Measurements from ENCODE around the gene EMX2. TPM values are rescaled to one million over a fixed set of nuclear protein-coding genes. Genes with fewer than 3 reads are reported as not detected.

Gene EMX2
- polyA plus RNA-seq, 4 donors = 0.01 to 0.45 (median 0.04) TPM; not detected in 1

DNA sequence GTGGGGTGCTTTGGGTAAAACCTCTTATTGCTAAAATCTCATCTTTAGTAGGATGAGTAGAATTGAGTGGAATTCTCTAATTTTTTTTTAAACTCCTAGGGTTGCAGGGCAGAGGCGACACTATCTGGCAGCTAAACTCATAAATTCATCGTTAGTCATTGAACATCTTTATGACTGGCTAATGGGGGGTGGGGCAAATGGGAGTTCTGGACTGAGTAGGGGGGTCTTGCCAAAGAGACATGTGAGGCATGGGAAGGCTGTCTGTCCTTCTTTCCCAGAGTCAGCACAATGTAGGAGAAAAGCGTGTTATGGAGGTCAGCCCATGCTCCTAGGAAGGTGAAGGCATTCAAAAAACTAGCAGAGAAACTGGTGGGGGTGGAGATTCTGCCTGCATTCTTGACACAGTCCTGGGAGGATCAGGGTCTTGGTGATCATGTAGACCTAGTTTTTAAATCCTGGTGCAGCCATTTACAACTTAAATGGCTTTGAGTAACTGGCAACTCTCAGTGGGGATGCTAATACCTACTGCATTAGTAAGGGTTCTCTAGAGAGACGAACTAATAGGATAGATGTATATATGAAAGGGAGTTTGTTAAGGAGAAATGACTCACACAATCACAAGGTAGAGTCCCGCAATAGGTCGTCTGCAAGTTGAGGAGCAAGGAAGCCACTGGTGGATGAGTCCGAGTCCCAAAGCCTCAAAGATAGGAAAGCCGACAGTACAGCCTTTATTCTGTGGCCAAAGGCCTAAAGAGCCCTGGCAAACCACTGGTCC is 47.7 kb downstream of the EMX2 start:
- 74 to 75% (median 75%) methylated on average over 8 of the region's 8 CpGs for WGBS, 3 donors
- H3K9me3 ChIP-seq (ENCODE audit: control insufficient read depth in 2 of 2, insufficient read depth in 1 of 2, low read depth in 1 of 2, low read length in 1 of 2) = no peaks in the 10 kb centered on the region
- no peaks in the 10 kb centered on the region for H3K4me1 ChIP-seq (ENCODE audit: control insufficient read depth in 3 of 3, insufficient read depth in 2 of 3, low read depth in 1 of 3, low read length in 2 of 3)
- H3K27ac ChIP-seq (ENCODE audit: low read depth in 1 of 3, low read length in 2 of 3) = no peak overlapping the region
- peaks cover 0 to 6% (median 3%) of the 10 kb centered on the region in 3 donors for H3K27me3 ChIP-seq (ENCODE audit: control insufficient read depth in 3 of 3, insufficient read depth in 3 of 3, low read length in 3 of 3)
- DNase-seq (no peak), FAIRE-seq (no peak)
- H3K4me3 ChIP-seq (ENCODE audit: low read depth in 1 of 3, low read length in 3 of 3) = no peak overlapping the region
- no peaks in the 10 kb centered on the region for H3K36me3 ChIP-seq (ENCODE audit: control insufficient read depth in 3 of 3, insufficient read depth in 2 of 3, low read depth in 1 of 3, low read length in 3 of 3)

DNA sequence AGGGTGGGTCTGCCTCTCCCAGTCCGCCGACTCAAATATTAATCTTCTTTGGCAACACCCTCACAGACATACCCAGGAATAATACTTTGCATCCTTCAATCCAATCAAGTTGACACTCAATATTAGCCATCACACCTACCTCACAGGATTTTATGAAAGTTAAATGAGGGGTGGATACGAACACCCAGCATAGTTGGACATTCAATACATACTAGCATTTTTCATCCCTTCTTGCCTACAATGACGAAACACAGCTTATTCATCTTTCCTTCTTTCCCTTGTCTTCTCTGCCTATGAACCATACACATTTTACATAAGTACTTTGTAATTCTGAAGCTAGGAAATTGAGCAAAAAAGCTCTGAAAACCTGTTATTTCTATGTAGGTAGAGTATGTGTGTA is 48.5 kb downstream of the EMX2 start:
- Histone ChIP-seq H3K27me3 (ENCODE audit: control insufficient read depth in 3 of 3, insufficient read depth in 3 of 3, low read length in 3 of 3) (peaks cover 0 to 6% (median 3%) of the 10 kb centered on the region in 3 donors), H3K36me3 (ENCODE audit: control insufficient read depth in 3 of 3, insufficient read depth in 2 of 3, low read depth in 1 of 3, low read length in 3 of 3) (no peaks in the 10 kb centered on the region), H3K4me1 (ENCODE audit: control insufficient read depth in 3 of 3, insufficient read depth in 2 of 3, low read depth in 1 of 3, low read length in 2 of 3) (no peaks in the 10 kb centered on the region), H3K27ac (ENCODE audit: low read depth in 1 of 3, low read length in 2 of 3) (no peak overlapping the region), H3K9me3 (ENCODE audit: control insufficient read depth in 2 of 2, insufficient read depth in 1 of 2, low read depth in 1 of 2, low read length in 1 of 2) (no peaks in the 10 kb centered on the region), H3K4me3 (ENCODE audit: low read depth in 1 of 3, low read length in 3 of 3) (no peak overlapping the region)
- DNase-seq (no peak), FAIRE-seq (no peak)
- 81 to 87% (median 82%) methylated on average over 4 of the region's 4 CpGs for WGBS, 3 donors

DNA sequence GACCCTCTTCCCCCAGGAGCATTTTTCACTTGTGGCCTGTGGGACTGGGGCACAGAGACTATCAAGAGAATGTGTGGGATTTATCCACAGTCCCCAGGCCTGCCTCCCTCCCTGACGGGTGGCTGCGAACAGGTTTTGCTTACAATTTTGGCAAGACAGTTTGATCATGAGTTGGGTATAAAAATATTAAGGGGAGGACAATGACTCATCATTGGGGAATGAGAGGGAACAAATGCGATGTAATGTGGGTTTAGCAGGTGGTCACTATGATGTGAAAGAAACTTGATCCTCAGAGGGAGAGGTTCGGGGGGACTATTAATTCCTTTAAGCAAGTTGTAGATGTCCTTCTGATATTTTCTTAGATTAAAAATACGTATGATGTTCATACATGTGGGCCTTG is 52.2 kb downstream of the EMX2 start:
- FAIRE-seq (no peak), DNase-seq (no peak)
- 52 to 61% (median 58%) methylated on average over 5 of the region's 5 CpGs for WGBS, 3 donors
- Histone ChIP-seq H3K36me3 (ENCODE audit: control insufficient read depth in 3 of 3, insufficient read depth in 2 of 3, low read depth in 1 of 3, low read length in 3 of 3) (no peaks in the 10 kb centered on the region), H3K27me3 (ENCODE audit: control insufficient read depth in 3 of 3, insufficient read depth in 3 of 3, low read length in 3 of 3) (peaks cover 0 to 9% (median 5%) of the 10 kb centered on the region in 3 donors), H3K27ac (ENCODE audit: low read depth in 1 of 3, low read length in 2 of 3) (no peak overlapping the region), H3K4me1 (ENCODE audit: control insufficient read depth in 3 of 3, insufficient read depth in 2 of 3, low read depth in 1 of 3, low read length in 2 of 3) (peaks cover 0 to 3% (median 0%) of the 10 kb centered on the region in 3 donors), H3K4me3 (ENCODE audit: low read depth in 1 of 3, low read length in 3 of 3) (no peak overlapping the region), H3K9me3 (ENCODE audit: control insufficient read depth in 2 of 2, insufficient read depth in 1 of 2, low read depth in 1 of 2, low read length in 1 of 2) (no peaks in the 10 kb centered on the region)

DNA sequence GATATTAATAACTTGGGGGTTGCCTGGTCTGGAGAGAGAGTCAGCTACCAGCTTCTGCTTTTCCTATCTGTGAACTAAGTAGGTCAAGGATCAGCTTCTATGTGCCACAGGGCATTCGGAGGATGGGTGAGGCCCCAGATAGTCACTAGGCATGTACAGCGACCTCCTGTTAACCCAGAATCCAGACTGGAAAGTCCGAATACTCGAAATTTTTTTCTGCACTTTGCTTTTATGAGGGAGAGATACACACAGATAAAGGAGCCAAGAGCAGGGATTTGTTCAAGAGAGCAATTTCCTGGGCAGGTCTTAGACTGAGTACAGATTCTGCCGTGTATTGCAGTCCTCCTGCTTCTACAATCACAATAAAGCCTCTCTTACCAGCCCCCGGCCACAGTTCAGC is 54.2 kb downstream of the EMX2 start:
- Histone ChIP-seq H3K4me3 (ENCODE audit: low read depth in 1 of 3, low read length in 3 of 3) (no peak overlapping the region), H3K36me3 (ENCODE audit: control insufficient read depth in 3 of 3, insufficient read depth in 2 of 3, low read depth in 1 of 3, low read length in 3 of 3) (no peaks in the 10 kb centered on the region), H3K9me3 (ENCODE audit: control insufficient read depth in 2 of 2, insufficient read depth in 1 of 2, low read depth in 1 of 2, low read length in 1 of 2) (no peaks in the 10 kb centered on the region), H3K27me3 (ENCODE audit: control insufficient read depth in 3 of 3, insufficient read depth in 3 of 3, low read length in 3 of 3) (peaks cover 0 to 6% (median 5%) of the 10 kb centered on the region in 3 donors), H3K4me1 (ENCODE audit: control insufficient read depth in 3 of 3, insufficient read depth in 2 of 3, low read depth in 1 of 3, low read length in 2 of 3) (peaks cover 0 to 3% (median 0%) of the 10 kb centered on the region in 3 donors), H3K27ac (ENCODE audit: low read depth in 1 of 3, low read length in 2 of 3) (no peak overlapping the region)
- 29 to 44% (median 30%) methylated on average over 6 of the region's 6 CpGs for WGBS, 3 donors
- FAIRE-seq (no peak), DNase-seq (peak in 1 of 2 donors; percentile 57)

DNA sequence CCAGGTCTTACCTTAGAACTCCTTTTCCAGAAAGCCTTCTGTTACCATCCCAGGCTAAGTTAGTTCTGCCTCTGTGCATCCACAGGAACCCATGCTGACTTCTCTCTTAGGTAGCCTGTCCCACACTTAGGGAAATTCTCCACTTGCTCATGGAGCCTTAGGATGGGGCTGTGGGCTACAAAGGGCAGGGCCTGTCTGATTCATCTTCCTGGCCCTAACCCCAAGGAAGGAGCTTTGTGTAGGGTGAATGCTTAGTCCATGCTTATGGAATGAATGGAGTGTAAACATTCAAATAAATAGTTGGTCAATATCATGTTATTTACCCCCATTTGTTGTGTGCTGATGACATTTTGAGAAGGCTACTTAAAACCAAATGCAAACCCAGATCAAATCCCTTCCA is 54.7 kb downstream of the EMX2 start:
- H3K4me1 ChIP-seq (ENCODE audit: control insufficient read depth in 3 of 3, insufficient read depth in 2 of 3, low read depth in 1 of 3, low read length in 2 of 3) = peaks cover 0 to 3% (median 0%) of the 10 kb centered on the region in 3 donors
- no peaks in the 10 kb centered on the region for H3K9me3 ChIP-seq (ENCODE audit: control insufficient read depth in 2 of 2, insufficient read depth in 1 of 2, low read depth in 1 of 2, low read length in 1 of 2)
- FAIRE-seq (no peak), DNase-seq (no peak)
- no peak overlapping the region for H3K27ac ChIP-seq (ENCODE audit: low read depth in 1 of 3, low read length in 2 of 3)
- no peak overlapping the region for H3K4me3 ChIP-seq (ENCODE audit: low read depth in 1 of 3, low read length in 3 of 3)
- peaks cover 0 to 5% (median 5%) of the 10 kb centered on the region in 3 donors for H3K27me3 ChIP-seq (ENCODE audit: control insufficient read depth in 3 of 3, insufficient read depth in 3 of 3, low read length in 3 of 3)
- no peaks in the 10 kb centered on the region for H3K36me3 ChIP-seq (ENCODE audit: control insufficient read depth in 3 of 3, insufficient read depth in 2 of 3, low read depth in 1 of 3, low read length in 3 of 3)

Other genes with a start within 250 kb of the EMX2 start
- 10 to 100 TPM in 2 of 4 donors, 1 to 10 TPM in 2; 5.8 to 37.8 (median 12.9) TPM for gene PDZD8, start 167.3 kb upstream of the EMX2 start, polyA plus RNA-seq